Gastrocnemius medialis (tissue), 4 donors: Measurements from ENCODE around the gene GPR146. TPM values are rescaled to one million over a fixed set of nuclear protein-coding genes. Genes with fewer than 3 reads are reported as not detected.

Experiments
- ATAC-seq, 2 donors: fragments of 150-250 bp; one replicate each; pipeline ENCODE4 v1.9.1; 2016
- DNase-seq, 2 donors: peaks; one replicate each; pipeline ENCODE4 v3.0.0-alpha.2; 2019
- H3K27ac ChIP-seq, 4 donors: fragments of 200-600 bp; sonication (generic); 1 replicate in 1 of 4; 2 replicates in 3 of 4; pipeline ENCODE4 v1.5.1; 2016 to 2018; ENCODE audit warnings: mild to moderate bottlenecking in 2 of 4, moderate library complexity in 1 of 4
- H3K27me3 ChIP-seq, 3 donors: fragments of 200-600 bp; sonication (generic) in 2 of 3; 1 replicate in 1 of 3; 2 replicates in 2 of 3; pipeline versions ENCODE4 v1.5.1 to v1.6.0; 2016 to 2019; ENCODE audit warnings: mild to moderate bottlenecking in 1 of 3, moderate library complexity in 1 of 3
- H3K36me3 ChIP-seq, 2 donors: fragments of 200-600 bp; sonication (generic) in 1 of 2; one replicate each; pipeline ENCODE4 v1.5.1; 2017 to 2018
- H3K4me1 ChIP-seq, 2 donors: fragments of 200-600 bp; sonication (generic) in 1 of 2; one replicate each; pipeline ENCODE4 v1.5.1; 2016 to 2017; ENCODE audit warnings: mild to moderate bottlenecking in 2 of 2
- H3K4me3 ChIP-seq, 4 donors: fragments of 200-600 bp; sonication (generic) in 3 of 4; 1 replicate in 1 of 4; 2 replicates in 3 of 4; pipeline ENCODE4 v1.5.1; 2016 to 2019; ENCODE audit warnings: mild to moderate bottlenecking in 2 of 4
- H3K9me3 ChIP-seq, 3 donors: fragments of 200-600 bp; sonication (generic) in 2 of 3; 1 replicate in 1 of 3; 2 replicates in 2 of 3; pipeline ENCODE4 v1.5.1; 2016 to 2019
- CTCF ChIP-seq, 5 experiments: fragments of 450-650 bp in 3 of 5; fragments of 200-600 bp in 2 of 5; sonication (generic) in 2 of 5; IDR thresholded peaks in 4 of 5; conservative IDR thresholded peaks in 1 of 5; 1 replicate in 4 of 5; 2 replicates in 1 of 5; pipeline ENCODE4 v1.5.1; 2016 to 2019; ENCODE audit warnings: antibody characterized with exemption in 5 of 5, mild to moderate bottlenecking in 3 of 5, moderate library complexity in 3 of 5
- POLR2A ChIP-seq, 2 donors: fragments of 450-650 bp; IDR thresholded peaks; one replicate each; pipeline ENCODE4 v1.6.1; 2017; ENCODE audit warnings: antibody characterized with exemption in 2 of 2, mild to moderate bottlenecking in 2 of 2, moderate library complexity in 2 of 2
- in situ Hi-C, 4 donors: fragments of 200-750 bp; cut with MboI; loops; one replicate each; pipeline versions ENCODE4 v1.15.0 to v1.8.0; 2017; ENCODE audit warnings: low sequenced_read_pairs in 4 of 4
- intact Hi-C: fragments of 100-400 bp; cut with DNase I; formaldehyde crosslinking; loops from one replicate; pipeline ENCODE4 v1.15.1; 2023; ENCODE audit warnings: low total_unique reads
- total RNA-seq, 4 donors: library from RNA; depleted of rRNA; stranded (reverse); fragments of >200 nt; gene quantifications; one replicate each; pipeline versions ENCODE4 v1.1.0 to v1.2.3, GENCODE V29; 2016

GPR146 gene
- total RNA-seq, 4 donors from 2014 or later, result 23.3 to 43.8 (median 29.5) TPM

DNA sequence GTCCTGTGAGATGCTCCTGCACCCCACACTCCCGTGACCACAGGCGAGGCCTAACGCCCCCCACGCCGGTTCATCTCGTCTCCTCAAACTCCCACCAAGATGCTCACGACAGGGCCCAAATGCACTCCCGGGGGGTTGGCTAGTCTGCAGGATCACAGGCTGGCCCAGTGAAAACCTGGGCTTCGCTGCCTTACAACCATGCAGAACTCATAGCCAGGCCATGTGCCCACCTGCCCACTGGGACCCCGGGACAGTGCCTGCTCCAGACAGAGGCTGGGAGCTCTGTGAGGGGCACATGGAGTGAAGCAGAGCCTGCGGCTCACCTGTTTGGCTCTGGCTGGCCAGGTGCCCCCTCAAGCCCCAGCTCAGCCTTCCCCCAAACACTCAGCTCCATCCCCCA, 34.2 kb downstream of the GPR146 start:
- ATAC-seq (no peak), DNase-seq (no peak)
- Histone ChIP-seq H3K27me3 (no peaks in the 10 kb centered on the region), H3K9me3 (no peaks in the 10 kb centered on the region), H3K36me3 (no peaks in the 10 kb centered on the region), H3K27ac (no peak overlapping the region), H3K4me1 (peaks cover 8 to 14% of the 10 kb centered on the region in 2 donors), H3K4me3 (no peak overlapping the region)
- in situ Hi-C loops, result no loop called here
- TF ChIP-seq CTCF (IDR thresholded peaks at IDR 0.05 in 4 of 5, conservative IDR thresholded peaks at IDR 0.05 in 1 of 5) (no peak), POLR2A (IDR thresholded peaks at IDR 0.05) (no peak)
- intact Hi-C loops, result no loop called here

GRCh38 chr7:1078985-1079384, 34.6 kb downstream of the GPR146 start:
- ATAC-seq, result no peak
- TF ChIP-seq CTCF (IDR thresholded peaks at IDR 0.05 in 4 of 5, conservative IDR thresholded peaks at IDR 0.05 in 1 of 5) (no peak), POLR2A (IDR thresholded peaks at IDR 0.05) (no peak)
- intact Hi-C loops (no loop called here), in situ Hi-C loops (no loop called here)
- Histone ChIP-seq H3K4me1 (peaks cover 8 to 14% of the 10 kb centered on the region in 2 donors), H3K36me3 (no peaks in the 10 kb centered on the region), H3K27ac (no peak overlapping the region), H3K9me3 (no peaks in the 10 kb centered on the region), H3K4me3 (no peak overlapping the region), H3K27me3 (no peaks in the 10 kb centered on the region)
- DNase-seq, result no peak

- Histone ChIP-seq H3K27ac (no peak overlapping the region), H3K9me3 (no peaks in the 10 kb centered on the region), H3K4me1 (peaks cover 8 to 14% of the 10 kb centered on the region in 2 donors), H3K27me3 (no peaks in the 10 kb centered on the region), H3K4me3 (no peak overlapping the region), H3K36me3 (no peaks in the 10 kb centered on the region)
- DNase-seq, result no peak
- intact Hi-C loops, result no loop called here
- ATAC-seq, result no peak
- in situ Hi-C loops, result no loop called here
- no peak for TF ChIP-seq POLR2A (IDR thresholded peaks at IDR 0.05)
- TF ChIP-seq CTCF (IDR thresholded peaks at IDR 0.05 in 4 of 5, conservative IDR thresholded peaks at IDR 0.05 in 1 of 5), result no peak
Measured at GRCh38 chr7:1079546-1079945, 35.2 kb downstream of the GPR146 start.

DNA sequence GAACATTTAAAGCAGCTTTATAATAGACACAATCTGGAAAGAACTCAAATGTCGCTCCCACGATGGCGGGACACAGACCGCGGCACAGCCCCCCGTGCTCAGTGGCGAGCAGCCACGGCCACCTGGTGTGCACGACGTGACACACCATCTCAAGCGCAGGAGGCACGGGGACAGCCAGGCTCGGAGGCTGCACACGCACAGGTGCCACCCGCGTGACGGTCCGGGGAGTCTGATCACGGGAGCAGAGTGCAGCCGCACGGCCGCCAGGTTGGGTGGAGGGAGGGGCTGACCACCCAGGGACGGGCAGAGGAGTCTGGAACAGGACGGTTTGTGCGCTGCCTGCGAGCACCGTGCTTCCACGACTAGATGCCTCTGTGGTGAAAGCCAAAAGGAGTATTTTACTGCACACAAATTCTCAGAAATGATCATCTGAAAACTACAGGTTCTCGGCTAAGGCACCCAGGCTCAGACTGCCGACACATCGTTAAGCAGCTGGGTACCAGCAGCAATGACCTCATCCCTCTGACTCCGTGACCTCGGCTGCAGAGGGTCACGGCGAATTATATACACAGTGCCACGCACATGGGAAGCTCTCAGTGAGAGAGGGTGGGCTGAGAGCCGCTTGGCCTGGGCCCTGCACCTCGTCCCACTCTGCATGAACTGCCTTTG, 36.0 kb downstream of the GPR146 start:
- no peaks in the 10 kb centered on the region for H3K27me3 ChIP-seq
- TF ChIP-seq CTCF (IDR thresholded peaks at IDR 0.05 in 4 of 5, conservative IDR thresholded peaks at IDR 0.05 in 1 of 5) (no peak), POLR2A (IDR thresholded peaks at IDR 0.05) (no peak)
- in situ Hi-C loops, result loop anchor here in 1 of 4 donors (10.0 kb wide), 1 partner anchor 104 kb away; no protein-coding TSS in a partner anchor
- ATAC-seq (no peak), DNase-seq (no peak)
- peaks cover 8 to 14% of the 10 kb centered on the region in 2 donors for H3K4me1 ChIP-seq
- no peaks in the 10 kb centered on the region for H3K36me3 ChIP-seq
- H3K4me3 ChIP-seq, result no peak overlapping the region
- H3K9me3 ChIP-seq, result no peaks in the 10 kb centered on the region
- intact Hi-C loops, result no loop called here
- no peak overlapping the region for H3K27ac ChIP-seq

GRCh38 chr7:1080921-1081255, 36.5 kb downstream of the GPR146 start:
- no peak for TF ChIP-seq POLR2A (IDR thresholded peaks at IDR 0.05)
- TF ChIP-seq CTCF (IDR thresholded peaks at IDR 0.05 in 4 of 5, conservative IDR thresholded peaks at IDR 0.05 in 1 of 5), result no peak
- intact Hi-C loops, result no loop called here
- in situ Hi-C loops, result loop anchor here in 1 of 4 donors (10.0 kb wide), 1 partner anchor 104 kb away; no protein-coding TSS in a partner anchor
- Histone ChIP-seq H3K36me3 (no peaks in the 10 kb centered on the region), H3K4me1 (peaks cover 8 to 14% of the 10 kb centered on the region in 2 donors), H3K27ac (no peak overlapping the region), H3K9me3 (no peaks in the 10 kb centered on the region), H3K27me3 (no peaks in the 10 kb centered on the region), H3K4me3 (no peak overlapping the region)
- ATAC-seq, result no peak
- no peak for DNase-seq
